Measurements from ENCODE around the gene LOXL1.
A peak's percentile ranks its signal among the peaks of the same experiment; 100 is the strongest.

LOXL1 gene

DNA sequence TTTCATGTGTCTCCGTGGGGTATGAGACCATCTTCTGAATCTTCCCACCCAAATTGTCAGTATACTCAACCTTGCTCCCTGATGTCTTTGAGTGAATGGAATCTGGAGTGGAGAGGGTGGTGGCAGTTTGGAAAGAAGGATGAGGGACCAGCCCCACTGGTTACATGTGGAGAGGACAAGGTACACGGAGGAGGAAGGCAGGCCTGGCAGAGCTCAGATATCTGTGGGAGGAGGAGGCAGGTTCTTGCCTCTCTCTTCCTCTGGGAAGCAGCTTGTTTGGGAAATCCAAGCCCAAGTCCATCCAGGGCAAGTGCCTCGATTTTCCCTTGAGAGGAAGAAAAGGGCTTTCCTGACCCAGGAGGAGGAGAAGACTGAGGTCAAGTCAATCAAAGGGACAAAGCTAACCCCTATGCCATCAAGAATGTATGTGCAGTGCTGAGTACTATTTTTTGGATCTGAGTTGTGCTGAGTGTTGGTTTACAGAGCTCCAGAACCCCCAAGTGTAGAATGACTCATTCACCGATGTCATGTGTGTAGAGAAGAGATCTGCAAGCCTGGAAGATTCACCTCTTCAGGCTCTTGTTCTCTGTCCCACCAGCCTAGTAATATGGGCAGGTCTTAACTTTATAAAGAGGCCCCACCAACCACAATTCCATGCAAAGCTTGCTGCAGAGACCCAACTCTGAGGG lies 19.8 kb upstream of the LOXL1 start:
- DNase-seq (ENCODE audit: low spot score) = no peak
- TF ChIP-seq, protein P1, sequence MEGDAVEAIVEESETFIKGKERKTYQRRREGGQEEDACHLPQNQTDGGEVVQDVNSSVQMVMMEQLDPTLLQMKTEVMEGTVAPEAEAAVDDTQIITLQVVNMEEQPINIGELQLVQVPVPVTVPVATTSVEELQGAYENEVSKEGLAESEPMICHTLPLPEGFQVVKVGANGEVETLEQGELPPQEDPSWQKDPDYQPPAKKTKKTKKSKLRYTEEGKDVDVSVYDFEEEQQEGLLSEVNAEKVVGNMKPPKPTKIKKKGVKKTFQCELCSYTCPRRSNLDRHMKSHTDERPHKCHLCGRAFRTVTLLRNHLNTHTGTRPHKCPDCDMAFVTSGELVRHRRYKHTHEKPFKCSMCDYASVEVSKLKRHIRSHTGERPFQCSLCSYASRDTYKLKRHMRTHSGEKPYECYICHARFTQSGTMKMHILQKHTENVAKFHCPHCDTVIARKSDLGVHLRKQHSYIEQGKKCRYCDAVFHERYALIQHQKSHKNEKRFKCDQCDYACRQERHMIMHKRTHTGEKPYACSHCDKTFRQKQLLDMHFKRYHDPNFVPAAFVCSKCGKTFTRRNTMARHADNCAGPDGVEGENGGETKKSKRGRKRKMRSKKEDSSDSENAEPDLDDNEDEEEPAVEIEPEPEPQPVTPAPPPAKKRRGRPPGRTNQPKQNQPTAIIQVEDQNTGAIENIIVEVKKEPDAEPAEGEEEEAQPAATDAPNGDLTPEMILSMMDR (IDR thresholded peaks at IDR 0.05; ENCODE audit: extremely low read depth, insufficient read depth, missing control alignments) = no peak
- in situ Hi-C loops (cut with MboI; ENCODE audit: low pct_unique_long_range_greater_than_20kb, low sequenced_read_pairs, unreplicated experiment) = no loop called here

DNA sequence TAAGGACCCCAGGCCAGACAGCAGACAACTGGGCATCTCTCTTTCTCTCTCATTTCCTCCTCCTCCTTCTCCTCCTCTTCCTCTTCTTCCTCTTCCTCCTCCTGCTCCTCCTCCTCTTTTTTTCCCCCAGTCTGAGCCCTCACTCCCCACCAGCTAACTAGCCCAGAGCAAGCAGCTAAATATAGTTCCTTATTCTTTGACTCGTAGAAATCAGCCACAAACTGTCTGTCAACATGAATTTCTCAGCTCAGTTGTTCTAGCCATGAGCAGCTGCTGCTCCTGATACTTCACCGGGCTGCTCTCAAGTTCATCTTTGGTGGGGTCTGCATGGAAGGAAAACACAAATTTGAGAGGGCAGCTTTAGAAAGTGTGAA lies 19.2 kb upstream of the LOXL1 start:
- TF ChIP-seq, protein P1 (IDR thresholded peaks at IDR 0.05; ENCODE audit: extremely low read depth, insufficient read depth, missing control alignments) = no peak
- no peak for DNase-seq (ENCODE audit: low spot score)
- in situ Hi-C loops (cut with MboI; ENCODE audit: low pct_unique_long_range_greater_than_20kb, low sequenced_read_pairs, unreplicated experiment) = no loop called here

DNA sequence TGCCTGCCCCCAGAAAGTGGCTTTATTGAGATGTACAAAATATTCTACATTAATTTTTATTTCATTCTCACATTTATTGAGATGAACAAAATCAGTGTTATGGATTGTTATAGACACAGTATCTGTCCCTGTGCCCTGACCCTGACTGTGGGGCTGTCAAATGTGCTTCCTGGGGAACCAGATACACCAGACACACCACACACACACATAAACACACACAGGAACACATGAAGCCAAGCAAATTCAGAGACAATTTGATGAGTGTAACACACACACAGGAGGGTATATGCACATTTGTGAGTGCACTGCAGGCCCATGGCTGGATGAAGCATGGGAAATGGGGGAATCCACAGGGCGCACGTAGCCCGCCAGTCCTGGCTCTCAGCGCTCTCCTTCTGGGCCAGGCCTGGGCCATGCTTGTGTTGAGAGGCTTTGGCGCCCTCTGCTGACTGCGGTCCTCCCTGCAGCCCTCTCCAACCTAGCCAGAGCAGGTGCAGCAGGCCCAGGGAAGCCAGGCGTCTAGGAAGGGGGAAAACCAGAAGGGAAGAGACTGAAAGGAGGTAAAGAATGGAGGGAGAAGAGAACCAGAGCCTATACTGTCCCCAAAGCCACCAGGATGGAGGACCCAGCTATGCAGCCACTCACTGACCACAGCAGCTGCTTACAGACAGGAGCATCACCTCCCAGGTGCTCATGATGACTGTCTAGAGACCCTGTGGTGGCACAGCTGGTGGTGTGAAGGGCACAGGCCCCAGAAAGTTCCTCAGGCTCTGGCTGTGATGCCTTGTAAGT lies 18.0 kb upstream of the LOXL1 start:
- in situ Hi-C loops (cut with MboI; ENCODE audit: low pct_unique_long_range_greater_than_20kb, low sequenced_read_pairs, unreplicated experiment) = no loop called here
- TF ChIP-seq, protein P1 (IDR thresholded peaks at IDR 0.05; ENCODE audit: extremely low read depth, insufficient read depth, missing control alignments) = peak; percentile 99
- DNase-seq (ENCODE audit: low spot score) = peak; percentile 74

DNA sequence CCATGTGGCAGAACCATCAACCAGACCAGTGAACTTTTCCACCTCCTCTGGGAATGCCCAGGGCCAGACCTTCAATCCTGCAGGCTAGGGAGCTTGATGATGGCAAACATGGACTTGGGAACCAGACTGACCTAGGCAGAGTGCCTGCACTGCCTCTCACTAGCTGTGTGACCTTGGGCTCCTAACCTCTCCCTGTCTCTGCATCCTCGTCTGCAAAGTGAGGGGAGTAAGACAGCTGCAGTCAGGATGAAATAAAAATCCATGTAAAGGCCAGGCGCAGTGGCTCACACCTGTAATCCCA lies 17.5 kb upstream of the LOXL1 start:
- no peak for DNase-seq (ENCODE audit: low spot score)
- in situ Hi-C loops (cut with MboI; ENCODE audit: low pct_unique_long_range_greater_than_20kb, low sequenced_read_pairs, unreplicated experiment) = no loop called here
- TF ChIP-seq, protein P1 (IDR thresholded peaks at IDR 0.05; ENCODE audit: extremely low read depth, insufficient read depth, missing control alignments) = peak; percentile 0

DNA sequence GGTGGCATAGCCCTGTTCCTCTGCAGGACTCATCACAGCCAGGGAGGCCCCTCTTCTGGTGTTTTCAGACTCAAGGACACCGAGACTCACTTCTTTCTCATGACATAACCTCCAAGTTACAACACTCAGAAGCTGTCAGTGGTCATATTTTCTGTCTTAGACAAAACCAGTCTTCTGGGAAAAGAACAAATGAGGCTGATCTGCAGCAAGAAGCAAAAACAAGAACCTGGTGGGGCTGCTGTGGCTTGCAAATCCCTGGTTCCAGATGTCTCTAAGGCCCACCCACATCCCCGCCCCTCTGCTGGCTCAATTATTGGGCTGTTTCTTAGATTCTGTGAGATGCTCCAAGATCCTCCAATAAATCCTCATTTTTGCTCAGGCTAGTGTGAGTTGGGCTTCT lies 16.6 kb upstream of the LOXL1 start:
- no peak for DNase-seq (ENCODE audit: low spot score)
- TF ChIP-seq, protein P1 (IDR thresholded peaks at IDR 0.05; ENCODE audit: extremely low read depth, insufficient read depth, missing control alignments) = no peak
- in situ Hi-C loops (cut with MboI; ENCODE audit: low pct_unique_long_range_greater_than_20kb, low sequenced_read_pairs, unreplicated experiment) = no loop called here

DNA sequence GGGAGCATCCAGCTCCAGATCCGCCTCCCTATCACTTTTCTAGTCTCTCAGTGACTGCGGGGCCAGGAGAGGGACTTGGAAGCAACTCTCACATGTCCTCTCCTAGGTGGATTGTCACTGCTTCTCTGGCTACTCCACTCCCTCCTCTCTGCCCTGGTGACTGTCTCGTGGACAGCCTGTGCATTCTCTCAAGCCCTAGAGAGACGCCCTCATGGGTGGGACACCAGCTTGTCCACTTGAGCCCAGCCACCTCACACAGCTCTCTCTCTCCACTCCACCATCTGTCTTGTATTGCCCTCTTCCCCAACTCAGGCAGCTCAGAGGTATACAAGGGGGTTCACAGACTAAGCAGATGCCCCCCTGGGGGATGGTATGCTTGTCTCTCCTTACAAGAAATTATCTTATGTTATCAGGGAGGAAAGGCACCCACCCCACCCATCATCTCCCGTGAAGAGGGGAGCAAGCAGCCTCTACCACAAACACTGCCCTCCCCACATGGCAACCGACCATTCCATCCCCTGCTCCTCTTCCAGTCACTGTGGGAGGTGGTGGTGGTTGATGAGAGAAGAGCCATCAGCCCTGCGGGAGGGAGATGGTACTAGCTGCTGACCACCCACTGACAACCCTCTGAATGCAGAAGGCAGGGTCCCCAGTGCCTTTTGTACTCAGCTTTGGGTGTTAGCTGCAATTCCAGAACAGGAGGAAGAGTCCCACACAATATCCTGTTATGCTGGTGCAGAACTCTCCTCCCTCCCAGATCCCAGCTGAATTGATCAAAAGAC lies 15.5 kb upstream of the LOXL1 start:
- TF ChIP-seq, protein P1 (IDR thresholded peaks at IDR 0.05; ENCODE audit: extremely low read depth, insufficient read depth, missing control alignments) = no peak
- DNase-seq (ENCODE audit: low spot score) = no peak
- in situ Hi-C loops (cut with MboI; ENCODE audit: low pct_unique_long_range_greater_than_20kb, low sequenced_read_pairs, unreplicated experiment) = no loop called here

Measured in GM13977 (cell line).